KMS-11 (cell line): ENCODE measurements around the gene FAM210A.
A peak's percentile ranks its signal among the peaks of the same experiment; 100 is the strongest.
"Not testable (repeated sequence)": the region's sequence is repeated elsewhere in the genome, so short reads cannot be mapped to it uniquely, and the experiment has no call there.

Experiments used
- H2AFZ ChIP-seq: fragments of 200-600 bp; sonication (generic); 2 replicates; pipeline ENCODE4 v1.6.1; 2016; ENCODE audit warnings: antibody characterized with exemption, mixed run types, low read depth
- H3K27ac ChIP-seq: fragments of 200-600 bp; sonication (generic); 2 replicates; pipeline ENCODE4 v1.6.1; 2016; ENCODE audit warnings: mild to moderate bottlenecking, mixed run types
- H3K27me3 ChIP-seq: fragments of 200-600 bp; sonication (generic); 2 replicates; pipeline ENCODE4 v1.6.1; 2017; ENCODE audit warnings: mild to moderate bottlenecking, low read depth, mixed run types, moderate library complexity; ENCODE audit not compliant: insufficient read depth
- H3K36me3 ChIP-seq: fragments of 200-600 bp; sonication (generic); 2 replicates; pipeline ENCODE4 v1.6.1; 2017; ENCODE audit warnings: mild to moderate bottlenecking, mixed run types; ENCODE audit not compliant: insufficient read depth
- H3K4me1 ChIP-seq: fragments of 200-600 bp; sonication (generic); 2 replicates; pipeline ENCODE4 v1.6.1; 2016; ENCODE audit warnings: mild to moderate bottlenecking, low read depth, mixed run types; ENCODE audit not compliant: poor library complexity, severe bottlenecking
- H3K4me2 ChIP-seq: fragments of 200-600 bp; sonication (generic); 2 replicates; pipeline ENCODE4 v1.7.0; 2016; ENCODE audit warnings: mild to moderate bottlenecking, mixed run types
- H3K4me3 ChIP-seq: fragments of 200-600 bp; sonication (generic); IDR thresholded peaks from 2 replicates; pipeline ENCODE4 v1.6.1; 2017; ENCODE audit warnings: low read depth, low read length, mixed read lengths; ENCODE audit not compliant: insufficient read depth
- H3K79me2 ChIP-seq: fragments of 200-600 bp; sonication (generic); 2 replicates; pipeline ENCODE4 v1.6.1; 2016; ENCODE audit warnings: low read depth, mixed run types; ENCODE audit not compliant: insufficient read depth
- H3K9ac ChIP-seq: fragments of 200-600 bp; sonication (generic); 2 replicates; pipeline ENCODE4 v1.6.1; 2016; ENCODE audit warnings: mild to moderate bottlenecking, mixed run types
- H4K20me1 ChIP-seq: fragments of 200-600 bp; sonication (generic); 2 replicates; pipeline ENCODE4 v1.6.1; 2016; ENCODE audit warnings: mild to moderate bottlenecking, mixed run types; ENCODE audit not compliant: insufficient read depth
- TF ChIP-seq, protein P1 (sequence below): fragments of 200-600 bp; sonication (generic); conservative IDR thresholded peaks from 2 replicates; pipeline ENCODE4 v1.6.1; 2017; ENCODE audit warnings: low read depth, mild to moderate bottlenecking, antibody characterized with exemption, low read length, moderate library complexity, mixed read lengths

FAM210A gene

DNA sequence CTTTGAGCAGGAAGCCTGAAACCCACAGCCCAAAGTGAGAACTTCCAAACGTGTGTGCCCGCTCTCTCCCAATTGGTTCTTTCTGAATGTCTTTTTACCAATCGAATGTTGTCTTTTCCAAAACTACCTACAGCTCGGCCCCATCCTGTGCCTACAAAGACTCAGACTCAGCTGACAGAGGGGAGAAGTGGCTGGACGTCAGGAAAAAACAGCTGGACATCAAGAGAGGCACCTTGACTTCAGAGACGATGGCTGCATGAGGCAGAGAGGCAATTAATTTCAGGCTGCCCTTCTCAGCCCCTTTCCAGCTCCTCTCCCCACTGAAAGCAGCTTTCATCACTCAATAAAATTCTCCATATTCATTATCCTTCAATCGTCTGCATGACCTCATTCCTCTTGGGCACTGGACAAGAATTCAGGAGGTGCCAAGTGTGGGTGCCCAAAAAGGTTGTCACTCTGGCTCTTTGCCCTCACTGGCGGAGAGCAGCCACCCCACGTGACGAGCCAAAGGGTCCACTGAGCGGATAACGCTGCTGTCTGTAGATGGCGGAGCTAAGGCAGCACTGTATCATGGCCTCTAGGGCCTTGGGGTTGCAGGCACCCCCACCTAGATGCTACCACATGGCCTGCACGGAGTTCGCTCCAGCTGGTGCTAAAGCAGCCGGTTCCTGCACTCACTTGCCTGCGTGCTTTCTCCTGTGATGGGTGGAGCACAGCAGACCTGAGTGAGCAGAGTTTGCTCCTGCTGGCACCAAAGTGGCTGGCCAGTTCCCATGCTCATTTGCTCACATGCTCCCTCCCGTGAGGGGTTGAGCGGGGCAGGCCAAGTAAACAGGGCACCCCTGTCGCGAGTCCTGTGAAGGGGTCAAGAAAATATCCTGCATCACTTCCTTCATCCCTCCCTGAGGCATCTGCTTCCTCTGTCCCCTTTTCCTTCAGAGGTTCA is 37.9 kb downstream of the FAM210A start:
- no peak overlapping the region for H2AFZ ChIP-seq
- no peak overlapping the region for H3K27ac ChIP-seq
- H3K79me2 ChIP-seq, result peaks cover 6% of the 10 kb centered on the region; the same call in 1 of the 2 replicates
- H3K4me1 ChIP-seq, result no peaks in the 10 kb centered on the region
- H3K36me3 ChIP-seq, result no peaks in the 10 kb centered on the region
- TF ChIP-seq, protein P1, sequence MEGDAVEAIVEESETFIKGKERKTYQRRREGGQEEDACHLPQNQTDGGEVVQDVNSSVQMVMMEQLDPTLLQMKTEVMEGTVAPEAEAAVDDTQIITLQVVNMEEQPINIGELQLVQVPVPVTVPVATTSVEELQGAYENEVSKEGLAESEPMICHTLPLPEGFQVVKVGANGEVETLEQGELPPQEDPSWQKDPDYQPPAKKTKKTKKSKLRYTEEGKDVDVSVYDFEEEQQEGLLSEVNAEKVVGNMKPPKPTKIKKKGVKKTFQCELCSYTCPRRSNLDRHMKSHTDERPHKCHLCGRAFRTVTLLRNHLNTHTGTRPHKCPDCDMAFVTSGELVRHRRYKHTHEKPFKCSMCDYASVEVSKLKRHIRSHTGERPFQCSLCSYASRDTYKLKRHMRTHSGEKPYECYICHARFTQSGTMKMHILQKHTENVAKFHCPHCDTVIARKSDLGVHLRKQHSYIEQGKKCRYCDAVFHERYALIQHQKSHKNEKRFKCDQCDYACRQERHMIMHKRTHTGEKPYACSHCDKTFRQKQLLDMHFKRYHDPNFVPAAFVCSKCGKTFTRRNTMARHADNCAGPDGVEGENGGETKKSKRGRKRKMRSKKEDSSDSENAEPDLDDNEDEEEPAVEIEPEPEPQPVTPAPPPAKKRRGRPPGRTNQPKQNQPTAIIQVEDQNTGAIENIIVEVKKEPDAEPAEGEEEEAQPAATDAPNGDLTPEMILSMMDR, result no peak
- H3K9ac ChIP-seq, result no peak overlapping the region
- H3K4me2 ChIP-seq, result no peak overlapping the region
- no peak overlapping the region for H3K4me3 ChIP-seq
- H4K20me1 ChIP-seq, result no peaks in the 10 kb centered on the region
- no peaks in the 10 kb centered on the region for H3K27me3 ChIP-seq

DNA sequence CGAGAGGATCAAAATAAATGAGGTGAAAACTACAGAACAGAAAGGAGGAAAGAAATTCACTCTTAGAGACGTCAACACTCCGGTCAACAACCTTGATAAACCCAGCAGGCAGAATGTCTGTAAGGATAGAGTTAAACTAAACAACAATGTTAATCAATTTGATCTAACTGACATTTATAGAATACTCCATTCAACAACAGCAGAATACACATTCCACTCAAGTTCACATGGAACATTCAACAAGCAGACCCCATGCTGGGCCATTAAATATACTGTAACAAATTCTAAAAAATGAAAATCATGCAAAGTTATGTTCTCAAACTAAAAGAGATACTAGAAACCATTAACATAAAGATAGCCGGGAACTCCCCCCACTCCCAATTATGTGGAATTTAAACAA is 41.8 kb downstream of the FAM210A start:
- no peaks in the 10 kb centered on the region for H3K36me3 ChIP-seq
- no peak overlapping the region for H3K4me3 ChIP-seq
- TF ChIP-seq, protein P1, result no peak
- H3K27me3 ChIP-seq, result no peaks in the 10 kb centered on the region
- H3K4me2 ChIP-seq, result no peak overlapping the region
- H3K27ac ChIP-seq, result no peak overlapping the region
- no peaks in the 10 kb centered on the region for H3K4me1 ChIP-seq
- H3K79me2 ChIP-seq, result peaks cover 11% of the 10 kb centered on the region; the same call in 1 of the 2 replicates
- H3K9ac ChIP-seq, result no peak overlapping the region
- no peak overlapping the region for H2AFZ ChIP-seq
- no peaks in the 10 kb centered on the region for H4K20me1 ChIP-seq

DNA sequence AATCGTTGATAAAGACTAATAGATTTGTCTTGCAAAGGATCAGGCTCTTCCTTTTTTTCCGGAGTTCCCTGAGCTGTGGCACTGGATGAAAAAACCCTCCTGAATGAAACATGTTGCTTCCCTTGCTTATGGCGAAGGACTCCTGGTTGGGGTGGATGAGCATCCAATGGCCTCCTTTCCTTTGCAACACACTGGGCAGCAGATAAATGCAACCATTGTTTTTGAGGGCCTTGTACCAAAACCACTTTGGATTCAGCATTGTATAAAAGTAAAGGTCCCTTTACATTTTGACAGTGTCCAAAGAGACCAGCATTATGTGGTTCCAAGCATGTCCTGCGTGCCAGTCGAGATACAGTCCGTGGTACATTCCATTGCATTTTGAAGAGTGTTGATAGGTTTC is 44.7 kb downstream of the FAM210A start:
- Histone ChIP-seq H3K9ac (no peak overlapping the region), H3K4me2 (no peak overlapping the region), H3K4me1 (no peaks in the 10 kb centered on the region), H3K36me3 (no peaks in the 10 kb centered on the region), H3K79me2 (peaks cover 10% of the 10 kb centered on the region; the same call in 1 of the 2 replicates), H3K27ac (no peak overlapping the region), H3K4me3 (no peak overlapping the region), H3K27me3 (no peaks in the 10 kb centered on the region), H4K20me1 (no peaks in the 10 kb centered on the region), H2AFZ (no peak overlapping the region)
- TF ChIP-seq, protein P1, result no peak

DNA sequence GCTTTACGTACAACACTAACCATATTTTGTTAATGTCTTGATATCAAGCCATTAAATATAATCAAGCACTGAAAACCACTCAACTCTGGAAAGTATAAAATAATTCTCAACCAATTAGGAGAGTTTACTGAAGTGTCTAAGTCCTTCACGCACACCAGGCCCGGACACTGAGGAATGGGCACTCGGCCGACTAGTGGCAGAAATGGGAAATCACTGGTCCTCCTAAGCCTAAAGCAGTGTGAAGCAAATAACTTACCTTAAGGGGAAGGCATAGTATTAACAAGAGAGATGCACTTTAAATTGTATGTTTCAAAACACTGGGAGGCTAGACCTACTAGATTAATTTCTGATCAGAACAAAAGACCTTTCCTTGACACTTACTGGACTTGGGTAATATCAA is 45.7 kb downstream of the FAM210A start:
- no peaks in the 10 kb centered on the region for H3K27me3 ChIP-seq
- H4K20me1 ChIP-seq, result no peaks in the 10 kb centered on the region
- 0 out of 2 replicates have a peak, but pooled peaks cover 5% of the 10 kb centered on the region for H3K79me2 ChIP-seq
- H3K27ac ChIP-seq, result no peak overlapping the region
- H3K36me3 ChIP-seq, result no peaks in the 10 kb centered on the region
- no peak overlapping the region for H3K4me2 ChIP-seq
- TF ChIP-seq, protein P1, result 0 out of 2 replicates have a peak, but pooled peaks have one; percentile 25
- H3K4me1 ChIP-seq, result no peaks in the 10 kb centered on the region
- H2AFZ ChIP-seq, result no peak overlapping the region
- no peak overlapping the region for H3K4me3 ChIP-seq
- H3K9ac ChIP-seq, result no peak overlapping the region

DNA sequence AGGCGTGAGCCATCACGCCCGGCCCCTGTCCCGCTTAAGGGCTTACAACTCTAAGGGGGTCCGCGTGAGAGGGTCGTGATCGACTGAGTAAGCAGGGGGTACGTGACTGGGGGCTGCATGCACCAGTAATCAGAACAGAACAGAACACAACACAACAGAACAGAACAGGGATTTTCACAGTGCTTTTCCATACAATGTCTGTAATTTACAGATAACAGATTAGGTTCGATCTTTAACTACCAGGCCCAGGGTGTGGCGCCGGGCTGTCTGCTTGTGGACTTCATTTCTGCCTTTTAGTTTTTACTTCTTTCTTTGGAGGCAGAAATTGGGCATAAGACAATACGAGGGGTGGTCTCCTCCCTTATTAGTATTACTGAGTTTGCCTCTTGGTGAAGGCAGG is 49.0 kb downstream of the FAM210A start:
- not testable (repeated sequence) for H3K79me2 ChIP-seq, H2AFZ ChIP-seq, H3K4me1 ChIP-seq, H3K9ac ChIP-seq, H3K4me3 ChIP-seq, H3K4me2 ChIP-seq, H4K20me1 ChIP-seq, H3K36me3 ChIP-seq, H3K27me3 ChIP-seq, H3K27ac ChIP-seq
